ENCODE data around the gene ID2.

DNA sequence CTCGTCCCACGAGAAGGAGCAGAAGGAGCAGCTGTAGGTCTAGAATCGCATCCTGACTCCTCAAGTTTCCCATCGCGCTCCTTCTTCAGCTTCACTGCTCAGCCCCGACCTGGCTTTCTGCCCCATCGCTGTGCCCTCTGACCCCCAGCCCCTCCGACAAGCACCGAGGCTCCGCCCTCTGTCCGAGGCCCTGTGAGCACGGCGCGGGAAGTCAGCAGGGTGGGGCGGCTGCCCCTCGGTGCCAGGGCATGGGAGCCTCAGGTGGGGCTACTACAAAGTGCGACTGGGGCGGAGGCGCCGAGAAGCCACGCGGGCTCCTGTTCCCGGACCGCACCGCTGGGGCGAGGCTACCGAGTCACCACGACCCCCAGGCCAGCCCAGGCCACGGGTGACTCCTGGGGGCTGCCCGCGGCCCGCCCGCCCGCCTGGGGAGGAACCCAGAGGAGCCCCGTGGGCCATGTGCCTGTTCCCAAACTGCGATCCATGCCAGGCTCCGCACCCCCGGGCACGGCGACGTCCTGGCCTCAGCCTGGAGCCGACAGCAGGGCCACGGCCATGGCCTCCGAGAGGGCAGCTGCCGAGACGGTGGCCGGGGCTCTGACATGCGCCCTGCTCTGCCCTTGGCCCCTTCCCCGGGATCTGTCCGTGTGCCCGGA, 36.6 kb upstream of the ID2 start:
- TF ChIP-seq, protein P1, sequence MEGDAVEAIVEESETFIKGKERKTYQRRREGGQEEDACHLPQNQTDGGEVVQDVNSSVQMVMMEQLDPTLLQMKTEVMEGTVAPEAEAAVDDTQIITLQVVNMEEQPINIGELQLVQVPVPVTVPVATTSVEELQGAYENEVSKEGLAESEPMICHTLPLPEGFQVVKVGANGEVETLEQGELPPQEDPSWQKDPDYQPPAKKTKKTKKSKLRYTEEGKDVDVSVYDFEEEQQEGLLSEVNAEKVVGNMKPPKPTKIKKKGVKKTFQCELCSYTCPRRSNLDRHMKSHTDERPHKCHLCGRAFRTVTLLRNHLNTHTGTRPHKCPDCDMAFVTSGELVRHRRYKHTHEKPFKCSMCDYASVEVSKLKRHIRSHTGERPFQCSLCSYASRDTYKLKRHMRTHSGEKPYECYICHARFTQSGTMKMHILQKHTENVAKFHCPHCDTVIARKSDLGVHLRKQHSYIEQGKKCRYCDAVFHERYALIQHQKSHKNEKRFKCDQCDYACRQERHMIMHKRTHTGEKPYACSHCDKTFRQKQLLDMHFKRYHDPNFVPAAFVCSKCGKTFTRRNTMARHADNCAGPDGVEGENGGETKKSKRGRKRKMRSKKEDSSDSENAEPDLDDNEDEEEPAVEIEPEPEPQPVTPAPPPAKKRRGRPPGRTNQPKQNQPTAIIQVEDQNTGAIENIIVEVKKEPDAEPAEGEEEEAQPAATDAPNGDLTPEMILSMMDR (IDR thresholded peaks at IDR 0.05): no peak
- TF ChIP-seq POLR2A (IDR thresholded peaks at IDR 0.05) (no peak), POLR2AphosphoS5 (IDR thresholded peaks at IDR 0.05) (no peak)

Data from transverse colon (tissue), 4 donors.